Left lung (tissue), 10 donors: ENCODE measurements around the gene NR6A1. TPM values are rescaled to one million over a fixed set of nuclear protein-coding genes. Genes with fewer than 3 reads are reported as not detected.

Source experiments
- ATAC-seq: fragments of 200-7000 bp; cut with Tn5 transposase; one replicate; pipeline ENCODE4 v1.9.1; 2020; ENCODE audit warnings: moderate library complexity
- DNase-seq, 4 donors: peaks; one replicate each; pipeline ENCODE4 v3.0.0-alpha.2; 2013 to 2020
- H3K27ac ChIP-seq, 2 donors: fragments of 200-600 bp; sonication (generic) in 1 of 2; one replicate each; pipeline versions ENCODE4 v1.5.0 to v1.8.0; 2020 to 2021
- H3K27me3 ChIP-seq, 2 donors: fragments of 200-600 bp; sonication (generic) in 1 of 2; one replicate each; pipeline versions ENCODE4 v1.5.0 to v1.8.0; 2020 to 2021
- H3K36me3 ChIP-seq, 2 donors: fragments of 200-600 bp; sonication (generic) in 1 of 2; one replicate each; pipeline versions ENCODE4 v1.5.0 to v1.8.0; 2020 to 2021
- H3K4me1 ChIP-seq, 2 donors: fragments of 200-600 bp; one replicate each; pipeline ENCODE4 v1.8.0; 2021
- H3K4me3 ChIP-seq, 2 donors: fragments of 200-600 bp; sonication (generic) in 1 of 2; one replicate each; pipeline versions ENCODE4 v1.5.0 to v1.8.0; 2020 to 2021; ENCODE audit warnings: mild to moderate bottlenecking in 1 of 2
- H3K9me3 ChIP-seq, 2 donors: fragments of 200-600 bp; sonication (generic) in 1 of 2; one replicate each; pipeline versions ENCODE4 v1.5.0 to v1.8.0; 2020 to 2021
- intact Hi-C, 2 donors: fragments of 100-400 bp; cut with DNase I; formaldehyde crosslinking; loops; one replicate each; pipeline versions ENCODE4 v1.11.2 to v1.14.2; 2022
- polyA plus RNA-seq, 6 donors: library from polyadenylated mRNA; unstranded; fragments of 120-200 nt; gene quantifications; one replicate each; pipeline ENCODE4 v1.2.1, GENCODE V29; 2013; ENCODE audit not compliant: insufficient read length in 6 of 6
- total RNA-seq, 2 donors: library from RNA; stranded (reverse); fragmentation: NEBNext Ultra II Directional; extraction: Animal tissue kit (Norgen Biotek cat#: 25700); gene quantifications; one replicate each; pipeline ENCODE4 v1.2.1, GENCODE V29; 2021
- TF ChIP-seq, protein P1 (sequence below), 2 donors: fragments of 200-600 bp; sonication (generic) in 1 of 2; IDR thresholded peaks; one replicate each; pipeline versions ENCODE4 v1.5.0 to v1.8.0; 2021; ENCODE audit warnings: antibody characterized with exemption in 2 of 2
- donor health status: DM: no; HTN: yes; CAD: no.
- donor health status: DM: no; HTN: no; CAD: no.

Gene NR6A1
- total and polyA plus RNA-seq, 8 donors: 1.2 to 4.1 (median 1.7) TPM

DNA sequence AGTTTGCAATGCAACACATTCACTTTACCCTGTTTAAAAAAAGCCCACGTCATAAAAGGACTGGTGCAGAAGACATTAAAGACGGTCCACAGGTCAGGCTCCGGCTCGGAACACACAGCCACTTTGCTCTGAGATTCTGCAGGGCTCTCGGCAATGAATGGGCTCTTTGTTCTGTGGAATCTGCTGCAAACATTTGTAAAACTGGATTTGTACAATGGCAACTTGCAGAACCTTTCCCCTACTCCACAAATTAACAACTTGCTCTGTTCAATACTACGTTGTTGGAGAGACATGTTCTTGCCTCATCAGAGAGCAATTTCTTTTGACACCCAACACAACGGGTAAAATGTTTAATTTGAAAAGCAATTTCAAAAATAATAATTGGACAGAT, 250.9 kb downstream of the NR6A1 start:
- Histone ChIP-seq H3K4me1 (no peaks in the 10 kb centered on the region), H3K36me3 (peaks cover 0 to 7% of the 10 kb centered on the region in 2 donors), H3K9me3 (no peaks in the 10 kb centered on the region), H3K4me3 (no peak overlapping the region), H3K27me3 (no peaks in the 10 kb centered on the region), H3K27ac (no peak overlapping the region)
- intact Hi-C loops: no loop called here
- TF ChIP-seq, protein P1, sequence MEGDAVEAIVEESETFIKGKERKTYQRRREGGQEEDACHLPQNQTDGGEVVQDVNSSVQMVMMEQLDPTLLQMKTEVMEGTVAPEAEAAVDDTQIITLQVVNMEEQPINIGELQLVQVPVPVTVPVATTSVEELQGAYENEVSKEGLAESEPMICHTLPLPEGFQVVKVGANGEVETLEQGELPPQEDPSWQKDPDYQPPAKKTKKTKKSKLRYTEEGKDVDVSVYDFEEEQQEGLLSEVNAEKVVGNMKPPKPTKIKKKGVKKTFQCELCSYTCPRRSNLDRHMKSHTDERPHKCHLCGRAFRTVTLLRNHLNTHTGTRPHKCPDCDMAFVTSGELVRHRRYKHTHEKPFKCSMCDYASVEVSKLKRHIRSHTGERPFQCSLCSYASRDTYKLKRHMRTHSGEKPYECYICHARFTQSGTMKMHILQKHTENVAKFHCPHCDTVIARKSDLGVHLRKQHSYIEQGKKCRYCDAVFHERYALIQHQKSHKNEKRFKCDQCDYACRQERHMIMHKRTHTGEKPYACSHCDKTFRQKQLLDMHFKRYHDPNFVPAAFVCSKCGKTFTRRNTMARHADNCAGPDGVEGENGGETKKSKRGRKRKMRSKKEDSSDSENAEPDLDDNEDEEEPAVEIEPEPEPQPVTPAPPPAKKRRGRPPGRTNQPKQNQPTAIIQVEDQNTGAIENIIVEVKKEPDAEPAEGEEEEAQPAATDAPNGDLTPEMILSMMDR (IDR thresholded peaks at IDR 0.05): no peak
- DNase-seq: no peak
- no peak for ATAC-seq

DNA sequence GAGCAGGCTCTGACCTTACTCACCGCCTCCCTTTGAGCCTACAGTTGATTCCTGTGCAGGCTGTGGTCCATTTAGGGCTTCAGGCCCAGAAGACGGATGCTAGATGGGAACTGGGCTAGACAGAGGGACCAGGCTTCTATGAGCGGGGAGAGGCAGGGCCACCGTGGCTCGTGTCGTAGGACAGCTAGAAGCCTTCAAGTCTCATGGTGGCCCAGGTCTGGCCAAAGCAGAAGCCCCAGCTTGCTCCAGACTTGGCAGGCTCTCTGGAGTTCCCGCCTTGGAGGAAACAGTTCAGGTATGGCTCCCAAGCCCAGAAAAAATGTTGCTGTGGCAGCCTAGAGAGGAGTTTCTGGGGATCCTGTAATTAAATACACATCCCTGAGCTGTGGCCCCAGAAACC, 253.0 kb downstream of the NR6A1 start:
- DNase-seq (no peak), ATAC-seq (no peak)
- Histone ChIP-seq H3K4me3 (no peak overlapping the region), H3K9me3 (no peaks in the 10 kb centered on the region), H3K36me3 (no peaks in the 10 kb centered on the region), H3K27me3 (no peaks in the 10 kb centered on the region), H3K27ac (no peak overlapping the region), H3K4me1 (no peaks in the 10 kb centered on the region)
- TF ChIP-seq, protein P1 (IDR thresholded peaks at IDR 0.05): no peak
- intact Hi-C loops: no loop called here

DNA sequence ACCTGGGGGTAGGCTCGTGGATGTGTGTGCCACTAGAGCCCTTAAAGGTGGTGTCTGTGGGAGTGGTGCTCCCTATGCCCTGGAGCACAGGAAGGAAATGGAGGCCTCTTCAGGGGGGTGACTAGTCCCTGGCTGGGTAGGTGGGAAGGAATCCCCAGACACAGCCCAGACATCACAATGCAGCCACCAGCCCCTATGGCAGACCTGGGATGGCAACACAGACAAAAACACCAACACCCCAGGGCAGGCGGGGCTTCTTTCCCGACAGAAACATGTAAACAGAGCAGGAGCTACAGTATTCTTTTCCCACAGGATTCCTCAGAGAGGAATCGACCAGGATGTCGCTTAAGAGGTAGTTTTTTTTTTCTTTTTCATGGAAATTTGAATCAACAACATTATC, 253.5 kb downstream of the NR6A1 start:
- intact Hi-C loops: no loop called here
- H3K9me3 ChIP-seq: no peaks in the 10 kb centered on the region
- no peak overlapping the region for H3K27ac ChIP-seq
- no peak for ATAC-seq
- H3K27me3 ChIP-seq: peaks cover 0 to 4% of the 10 kb centered on the region in 2 donors
- no peak overlapping the region for H3K4me3 ChIP-seq
- H3K36me3 ChIP-seq: no peaks in the 10 kb centered on the region
- no peak for DNase-seq
- TF ChIP-seq, protein P1 (IDR thresholded peaks at IDR 0.05): no peak
- H3K4me1 ChIP-seq: no peaks in the 10 kb centered on the region

DNA sequence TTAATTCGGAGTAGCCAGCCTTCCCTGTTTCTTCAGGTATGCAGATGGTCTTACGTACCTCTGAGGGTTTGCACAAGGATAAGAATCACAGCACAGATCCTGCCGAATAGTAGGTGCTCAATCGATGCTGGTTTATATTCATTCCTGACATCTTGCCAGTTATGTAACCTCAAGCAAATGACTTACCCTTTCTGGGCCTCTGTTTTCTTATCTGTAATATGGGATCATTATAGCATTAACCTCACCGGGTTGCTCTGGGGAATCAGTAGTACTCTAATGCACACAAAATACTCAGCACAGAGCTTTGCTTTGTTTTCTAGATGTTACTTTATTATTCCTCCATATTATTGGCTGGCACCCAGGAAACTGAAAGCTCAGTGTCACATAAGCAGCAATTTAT, 256.2 kb downstream of the NR6A1 start:
- Histone ChIP-seq H3K27me3 (peaks cover 0 to 16% of the 10 kb centered on the region in 2 donors), H3K4me1 (peaks cover 0 to 7% of the 10 kb centered on the region in 2 donors), H3K4me3 (no peak overlapping the region), H3K9me3 (no peaks in the 10 kb centered on the region), H3K27ac (no peak overlapping the region), H3K36me3 (no peaks in the 10 kb centered on the region)
- ATAC-seq (no peak), DNase-seq (no peak)
- intact Hi-C loops: no loop called here
- TF ChIP-seq, protein P1 (IDR thresholded peaks at IDR 0.05): no peak

DNA sequence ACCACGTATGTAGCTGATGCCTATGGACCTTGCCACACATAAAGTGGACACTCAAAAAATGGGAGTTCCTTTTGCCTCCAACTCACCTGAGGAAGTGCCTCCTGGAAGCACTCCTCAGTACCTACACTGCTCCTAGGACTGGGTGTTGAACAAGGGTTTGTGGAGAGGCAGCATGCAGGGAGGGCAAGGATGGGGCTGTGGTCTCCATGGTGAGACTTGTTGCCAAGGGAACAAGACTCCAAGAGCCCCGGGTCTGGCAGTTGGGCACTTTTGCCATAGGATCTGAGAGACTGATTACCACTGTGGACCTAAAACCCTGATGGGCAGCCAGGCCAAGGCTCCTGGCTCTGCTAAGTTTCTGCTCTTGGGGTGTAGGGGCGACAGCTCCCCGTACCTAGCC, 257.0 kb downstream of the NR6A1 start:
- no peak for ATAC-seq
- DNase-seq: no peak
- Histone ChIP-seq H3K4me3 (no peak overlapping the region), H3K9me3 (no peaks in the 10 kb centered on the region), H3K27ac (no peak overlapping the region), H3K4me1 (peaks cover 0 to 7% of the 10 kb centered on the region in 2 donors), H3K27me3 (peaks cover 0 to 16% of the 10 kb centered on the region in 2 donors), H3K36me3 (no peaks in the 10 kb centered on the region)
- intact Hi-C loops: no loop called here
- TF ChIP-seq, protein P1 (IDR thresholded peaks at IDR 0.05): no peak
